NCI-H774 (cell line): ENCODE results near the gene RNU1-1.
"Not testable (repeated sequence)": the region's sequence is repeated elsewhere in the genome, so short reads cannot be mapped to it uniquely, and the experiment has no call there.

Experiments used
- DNase-seq: peaks from one replicate; lab custom pipeline; 2025; lab: John Stamatoyannopoulos, UW

The RNU1-1 gene

GRCh38 chr1:16493731-16494130 is 20.4 kb downstream of the RNU1-1 start:
- DNase-seq: not testable (repeated sequence)

- not testable (repeated sequence) for DNase-seq
Measured at GRCh38 chr1:16492937-16493336, 21.1 kb downstream of the RNU1-1 start.

GRCh38 chr1:16491056-16491675 is 22.9 kb downstream of the RNU1-1 start:
- DNase-seq: no peak

DNA sequence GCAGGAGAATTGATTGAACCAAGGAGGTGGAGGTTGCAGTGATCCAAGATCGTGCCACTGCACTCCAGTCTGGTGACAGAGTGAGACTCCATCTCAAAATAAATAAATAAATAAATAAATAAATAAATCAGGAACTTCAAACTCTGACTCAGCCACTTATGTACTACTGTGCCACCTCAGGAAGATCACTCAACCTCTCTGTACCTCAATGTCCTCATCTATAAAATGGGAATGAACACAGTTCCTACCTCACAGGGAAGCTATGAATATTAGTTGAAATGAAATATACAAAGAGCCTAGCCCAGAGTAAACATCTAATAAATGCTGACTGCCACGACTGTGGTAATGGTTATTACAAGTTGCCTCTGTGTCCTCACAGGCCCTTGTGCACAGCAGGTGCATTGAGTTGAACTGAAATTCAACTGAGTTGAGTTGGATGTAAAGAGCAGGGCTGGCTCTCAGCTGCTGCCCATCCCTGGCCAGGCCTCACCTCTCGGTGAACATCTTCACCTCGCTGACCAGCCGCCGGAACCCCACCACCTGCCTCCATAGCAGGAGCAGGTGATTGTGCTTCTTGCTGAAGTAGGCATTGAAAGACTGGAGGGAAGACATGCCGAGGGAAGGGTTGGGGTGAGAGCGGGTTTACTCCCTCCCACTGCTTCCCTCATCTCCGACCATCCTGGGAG is 24.7 kb downstream of the RNU1-1 start:
- DNase-seq: not testable (repeated sequence)

DNA sequence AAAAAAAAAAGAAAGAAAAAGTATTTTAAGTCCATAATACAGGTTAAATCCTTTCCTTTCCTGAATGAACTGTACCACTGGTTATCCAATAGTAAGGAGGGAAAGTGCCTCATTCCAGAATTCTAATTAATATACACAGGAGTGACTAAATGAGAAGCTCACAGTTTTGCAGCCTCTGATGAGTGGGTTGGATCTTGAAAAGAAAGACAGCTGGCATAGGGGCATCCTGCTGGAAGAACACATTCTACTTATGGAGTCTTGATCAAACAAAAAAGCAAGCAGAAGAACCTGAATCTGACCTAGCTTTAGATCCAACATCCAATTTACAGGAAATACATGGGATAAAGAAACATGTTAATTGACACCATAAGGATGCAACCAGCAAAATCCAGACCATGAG is 27.1 kb downstream of the RNU1-1 start:
- not testable (repeated sequence) for DNase-seq

DNA sequence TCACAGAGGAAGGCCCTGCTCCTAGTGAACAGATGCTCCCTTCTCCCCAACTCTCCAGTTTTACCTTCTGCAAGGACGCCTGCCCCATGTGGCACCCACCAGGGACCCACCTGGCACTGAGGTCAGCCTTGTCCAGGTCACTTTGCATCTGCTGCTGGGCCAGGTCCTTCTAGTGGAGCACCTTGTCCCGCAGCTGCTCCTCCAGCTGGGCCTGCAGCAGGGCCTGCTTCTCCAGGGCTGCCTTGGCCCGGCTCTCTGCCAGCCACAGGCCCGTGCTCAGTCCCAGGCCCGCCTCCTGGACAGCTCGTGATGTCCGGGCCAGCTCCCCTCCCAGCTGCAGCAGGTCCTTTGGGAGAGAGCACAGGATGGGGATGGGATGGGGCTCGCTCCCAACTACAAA is 27.8 kb downstream of the RNU1-1 start:
- DNase-seq: not testable (repeated sequence)

DNA sequence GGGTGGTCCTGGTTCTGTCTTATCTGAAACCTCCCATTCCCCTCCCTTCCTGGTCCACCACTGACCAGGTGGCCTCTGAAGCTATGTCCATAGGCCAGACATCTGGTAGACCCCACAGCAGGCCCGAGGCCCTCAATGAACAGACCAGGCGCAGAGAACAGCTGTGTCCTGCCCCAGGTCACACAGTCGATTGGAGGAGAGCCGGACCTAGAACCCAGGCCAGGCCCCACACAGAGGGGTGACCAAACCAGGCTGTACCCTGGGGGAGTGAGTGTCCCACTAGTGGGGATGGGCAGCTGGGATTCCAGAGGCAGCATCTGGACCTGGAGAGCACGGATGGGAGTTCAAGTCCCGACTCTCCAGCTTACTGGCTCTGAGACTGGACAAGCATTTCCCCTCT is 29.2 kb downstream of the RNU1-1 start:
- DNase-seq: no peak

- DNase-seq: no peak
Measured at GRCh38 chr1:16484501-16484835, 29.6 kb downstream of the RNU1-1 start.

DNA sequence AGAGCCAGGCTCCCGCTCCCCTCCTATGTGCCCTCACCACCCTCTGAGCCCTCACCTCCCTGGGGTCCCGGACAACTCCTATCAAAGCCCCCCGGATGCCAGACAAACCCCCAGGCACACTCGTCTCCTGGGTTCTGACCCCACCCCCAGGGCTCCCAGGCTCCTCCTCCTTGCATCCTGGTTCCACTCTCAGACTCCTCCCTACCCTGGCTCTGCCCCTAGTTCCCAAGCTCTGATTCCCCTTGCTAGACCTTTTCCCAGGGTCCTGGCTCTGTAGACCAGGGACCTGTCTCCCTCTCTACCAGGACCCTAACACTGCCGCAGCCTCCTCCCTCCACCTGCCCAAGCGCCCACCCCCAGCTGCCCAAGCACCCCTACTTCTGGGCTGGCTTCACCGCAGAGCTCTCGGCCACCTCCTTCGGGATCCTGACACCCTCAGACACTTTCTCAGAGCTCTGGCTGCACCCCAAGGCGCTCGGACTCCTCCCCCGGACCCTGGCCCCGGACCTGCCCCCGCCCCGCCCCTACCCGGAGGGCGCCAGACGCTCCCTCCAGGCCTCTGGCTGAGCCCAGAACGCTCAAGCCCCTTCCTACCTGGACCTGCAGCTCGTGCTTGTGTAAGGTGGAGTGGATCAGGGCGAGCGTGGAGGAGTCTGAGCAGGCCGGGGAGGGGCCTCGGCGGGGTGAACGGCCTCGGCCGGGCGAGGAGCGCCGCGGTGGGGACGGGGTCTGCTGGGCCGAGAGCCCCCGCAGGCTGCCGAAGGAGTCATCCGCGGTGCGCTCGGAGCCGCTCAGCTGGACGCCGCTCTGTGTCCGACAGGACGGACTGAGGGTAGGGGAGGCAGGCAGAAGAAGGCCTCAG is 30.2 kb downstream of the RNU1-1 start:
- not testable (repeated sequence) for DNase-seq

- DNase-seq: not testable (repeated sequence)
Measured at GRCh38 chr1:16483146-16483545, 30.9 kb downstream of the RNU1-1 start.

GRCh38 chr1:16478091-16478490 is 36.0 kb downstream of the RNU1-1 start:
- no peak for DNase-seq

- DNase-seq: not testable (repeated sequence)
Measured at GRCh38 chr1:16475771-16476770, 38.0 kb downstream of the RNU1-1 start.

- not testable (repeated sequence) for DNase-seq
Measured at GRCh38 chr1:16474891-16475290, 39.2 kb downstream of the RNU1-1 start.

DNA sequence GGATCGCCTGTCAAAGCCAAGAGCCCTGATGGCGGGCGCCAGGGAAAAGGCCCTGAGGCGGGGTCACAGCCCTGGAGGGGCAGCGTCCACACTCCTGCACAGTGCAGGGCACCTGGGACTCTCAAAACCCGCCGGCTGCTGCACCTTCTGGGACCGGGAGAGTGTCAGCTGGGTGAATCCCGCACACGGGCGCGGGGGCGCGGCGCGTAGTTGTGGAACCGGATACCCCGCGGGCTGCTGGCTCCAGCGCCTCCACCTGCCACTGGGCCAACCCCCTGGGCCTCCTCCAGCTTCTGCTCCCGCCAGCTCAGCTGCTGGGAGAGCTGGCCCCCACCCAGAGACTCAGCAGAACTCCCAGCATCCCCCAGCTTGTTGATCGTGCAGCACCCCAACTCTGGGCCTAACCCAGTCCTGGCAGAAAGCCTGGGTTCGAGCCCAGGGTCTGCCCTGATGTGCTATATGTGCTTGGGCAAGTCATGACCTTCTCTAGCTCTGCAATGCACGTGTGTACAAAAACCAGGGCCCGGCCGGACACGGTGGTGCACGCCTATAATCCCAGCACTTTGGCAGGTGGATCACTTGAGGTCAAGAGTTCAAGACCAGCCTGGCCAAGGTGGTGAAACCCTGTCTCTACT is 39.8 kb downstream of the RNU1-1 start:
- DNase-seq: no peak

- DNase-seq: no peak
Measured at GRCh38 chr1:16468558-16468957, 45.5 kb downstream of the RNU1-1 start.

- DNase-seq: no peak
Measured at GRCh38 chr1:16464917-16465625, 49.0 kb downstream of the RNU1-1 start.
